ENCODE results near the gene FRMD5. TPM values are rescaled to one million over a fixed set of nuclear protein-coding genes. Genes with fewer than 3 reads are reported as not detected.
A peak's percentile ranks its signal among the peaks of the same experiment; 100 is the strongest.
"Not testable (repeated sequence)": the region's sequence is repeated elsewhere in the genome, so short reads cannot be mapped to it uniquely, and the experiment has no call there.

FRMD5 gene
- total RNA-seq, 3 donors from 2014 or later (not counting 1 experiment from before 2014, with no cell fraction given), result not detected

DNA sequence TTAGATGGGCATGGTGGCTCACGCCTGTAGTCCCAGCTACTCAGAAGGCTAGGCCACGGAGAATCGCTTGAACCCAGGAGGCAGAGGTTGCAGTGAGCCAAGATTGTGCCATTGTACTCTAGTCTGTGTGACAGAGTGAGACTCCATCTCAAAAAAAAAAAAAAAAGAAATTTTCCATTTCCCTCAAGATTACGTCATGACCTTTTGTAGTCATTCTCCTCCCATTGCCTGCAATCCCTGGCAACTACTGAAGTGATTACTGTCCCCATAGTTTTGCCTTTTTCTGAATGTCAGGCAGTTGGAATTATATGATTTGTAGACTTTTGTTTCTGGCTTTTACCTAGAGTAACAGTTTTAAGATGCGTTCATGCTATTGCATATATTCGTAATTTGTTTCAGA is 340.3 kb downstream of the FRMD5 start:
- H3K27me3 ChIP-seq (ENCODE audit: control insufficient read depth, insufficient read depth, low read length), result no peaks in the 10 kb centered on the region
- no peaks in the 10 kb centered on the region for H3K9me3 Mint-ChIP-seq
- no peak overlapping the region for H3K4me3 Mint-ChIP-seq
- H3K9me3 ChIP-seq (ENCODE audit: control insufficient read depth, insufficient read depth, low read length), result no peaks in the 10 kb centered on the region
- 97% methylated on average over 3 of the region's 6 CpGs for WGBS (ENCODE audit: insufficient coverage)
- ATAC-seq (no peak), DNase-seq (no peak)
- TF ChIP-seq, protein P1, sequence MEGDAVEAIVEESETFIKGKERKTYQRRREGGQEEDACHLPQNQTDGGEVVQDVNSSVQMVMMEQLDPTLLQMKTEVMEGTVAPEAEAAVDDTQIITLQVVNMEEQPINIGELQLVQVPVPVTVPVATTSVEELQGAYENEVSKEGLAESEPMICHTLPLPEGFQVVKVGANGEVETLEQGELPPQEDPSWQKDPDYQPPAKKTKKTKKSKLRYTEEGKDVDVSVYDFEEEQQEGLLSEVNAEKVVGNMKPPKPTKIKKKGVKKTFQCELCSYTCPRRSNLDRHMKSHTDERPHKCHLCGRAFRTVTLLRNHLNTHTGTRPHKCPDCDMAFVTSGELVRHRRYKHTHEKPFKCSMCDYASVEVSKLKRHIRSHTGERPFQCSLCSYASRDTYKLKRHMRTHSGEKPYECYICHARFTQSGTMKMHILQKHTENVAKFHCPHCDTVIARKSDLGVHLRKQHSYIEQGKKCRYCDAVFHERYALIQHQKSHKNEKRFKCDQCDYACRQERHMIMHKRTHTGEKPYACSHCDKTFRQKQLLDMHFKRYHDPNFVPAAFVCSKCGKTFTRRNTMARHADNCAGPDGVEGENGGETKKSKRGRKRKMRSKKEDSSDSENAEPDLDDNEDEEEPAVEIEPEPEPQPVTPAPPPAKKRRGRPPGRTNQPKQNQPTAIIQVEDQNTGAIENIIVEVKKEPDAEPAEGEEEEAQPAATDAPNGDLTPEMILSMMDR (IDR thresholded peaks at IDR 0.05), result no peak
- H3K4me1 ChIP-seq (ENCODE audit: control insufficient read depth, insufficient read depth, low read length), result no peaks in the 10 kb centered on the region
- intact Hi-C loops (cut with micrococcal nuclease), result no loop called here
- H3K27ac ChIP-seq (ENCODE audit: low read length), result no peak overlapping the region
- peaks cover 11% of the 10 kb centered on the region for H3K36me3 Mint-ChIP-seq
- no peak overlapping the region for H3K27ac Mint-ChIP-seq
- H3K4me1 Mint-ChIP-seq, result no peaks in the 10 kb centered on the region
- no peaks in the 10 kb centered on the region for H3K27me3 Mint-ChIP-seq (ENCODE audit: low read depth in 2 of 2)
- H3K36me3 ChIP-seq (ENCODE audit: control insufficient read depth, insufficient read depth, low read length), result peaks cover 25% of the 10 kb centered on the region
- no peak overlapping the region for H3K4me3 ChIP-seq (ENCODE audit: low read length)

DNA sequence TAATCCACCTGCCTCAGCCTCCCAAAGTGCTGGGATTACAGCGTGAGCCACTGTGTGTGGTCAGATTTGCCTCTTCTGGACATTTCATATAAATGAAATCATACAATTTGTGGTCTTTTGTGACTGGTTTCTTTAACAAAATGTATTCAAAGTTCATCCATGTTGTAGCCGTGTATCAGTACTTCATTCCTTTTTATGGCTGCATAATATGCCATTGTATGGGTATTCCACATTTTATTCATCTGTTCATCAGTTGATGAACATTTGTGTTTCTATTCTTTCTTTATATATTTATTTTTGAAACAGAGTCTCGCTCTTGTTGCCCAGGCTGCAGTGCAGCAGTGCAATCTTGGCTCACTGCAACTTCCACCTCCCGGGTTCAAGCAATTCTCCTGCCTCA is 342.5 kb downstream of the FRMD5 start:
- Mint-ChIP-seq H3K4me1 (no peaks in the 10 kb centered on the region), H3K27ac (no peak overlapping the region), H3K4me3 (no peak overlapping the region), H3K36me3 (no peaks in the 10 kb centered on the region), H3K9me3 (no peaks in the 10 kb centered on the region), H3K27me3 (ENCODE audit: low read depth in 2 of 2) (no peaks in the 10 kb centered on the region)
- Histone ChIP-seq H3K36me3 (ENCODE audit: control insufficient read depth, insufficient read depth, low read length) (peaks cover 19% of the 10 kb centered on the region), H3K27ac (ENCODE audit: low read length) (no peak overlapping the region), H3K4me1 (ENCODE audit: control insufficient read depth, insufficient read depth, low read length) (no peaks in the 10 kb centered on the region), H3K9me3 (ENCODE audit: control insufficient read depth, insufficient read depth, low read length) (no peaks in the 10 kb centered on the region), H3K4me3 (ENCODE audit: low read length) (no peak overlapping the region), H3K27me3 (ENCODE audit: control insufficient read depth, insufficient read depth, low read length) (no peaks in the 10 kb centered on the region)
- no peak for ATAC-seq
- DNase-seq, result no peak
- TF ChIP-seq, protein P1 (IDR thresholded peaks at IDR 0.05), result no peak
- intact Hi-C loops (cut with micrococcal nuclease), result no loop called here
- whole genome bisulfite sequencing (ENCODE audit: insufficient coverage), result 93% methylated on average over 3 of the region's 4 CpGs

DNA sequence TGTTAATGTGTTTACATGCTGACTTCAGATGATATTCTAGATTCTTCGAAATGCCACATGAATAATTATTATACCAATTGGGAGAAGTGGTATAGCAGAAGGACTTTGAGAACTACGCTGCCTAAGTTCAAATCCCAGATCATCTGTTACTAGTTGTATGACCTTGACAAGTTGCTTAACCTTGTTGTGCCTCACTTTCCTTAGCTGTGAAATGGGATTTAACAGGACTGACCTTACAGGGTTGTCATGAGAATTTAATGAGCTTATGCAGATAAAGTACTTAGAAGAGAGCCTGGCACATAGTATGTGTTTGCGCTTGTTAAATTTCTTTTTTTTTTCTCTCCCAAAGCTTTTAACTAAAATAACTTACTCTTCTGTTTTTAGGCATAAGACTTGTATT is 343.8 kb downstream of the FRMD5 start:
- TF ChIP-seq, protein P1 (IDR thresholded peaks at IDR 0.05), result no peak
- H3K9me3 Mint-ChIP-seq, result no peaks in the 10 kb centered on the region
- no peaks in the 10 kb centered on the region for H3K27me3 Mint-ChIP-seq (ENCODE audit: low read depth in 2 of 2)
- intact Hi-C loops (cut with micrococcal nuclease), result no loop called here
- DNase-seq, result no peak
- H3K27ac Mint-ChIP-seq, result no peak overlapping the region
- H3K36me3 Mint-ChIP-seq, result no peaks in the 10 kb centered on the region
- ATAC-seq, result no peak
- Histone ChIP-seq H3K9me3 (ENCODE audit: control insufficient read depth, insufficient read depth, low read length) (no peaks in the 10 kb centered on the region), H3K4me1 (ENCODE audit: control insufficient read depth, insufficient read depth, low read length) (no peaks in the 10 kb centered on the region), H3K27ac (ENCODE audit: low read length) (no peak overlapping the region), H3K4me3 (ENCODE audit: low read length) (no peak overlapping the region), H3K36me3 (ENCODE audit: control insufficient read depth, insufficient read depth, low read length) (peaks cover 17% of the 10 kb centered on the region), H3K27me3 (ENCODE audit: control insufficient read depth, insufficient read depth, low read length) (no peaks in the 10 kb centered on the region)
- no peaks in the 10 kb centered on the region for H3K4me1 Mint-ChIP-seq
- WGBS (ENCODE audit: insufficient coverage), result 100% methylated on average over 2 of the region's 3 CpGs
- H3K4me3 Mint-ChIP-seq, result no peak overlapping the region

DNA sequence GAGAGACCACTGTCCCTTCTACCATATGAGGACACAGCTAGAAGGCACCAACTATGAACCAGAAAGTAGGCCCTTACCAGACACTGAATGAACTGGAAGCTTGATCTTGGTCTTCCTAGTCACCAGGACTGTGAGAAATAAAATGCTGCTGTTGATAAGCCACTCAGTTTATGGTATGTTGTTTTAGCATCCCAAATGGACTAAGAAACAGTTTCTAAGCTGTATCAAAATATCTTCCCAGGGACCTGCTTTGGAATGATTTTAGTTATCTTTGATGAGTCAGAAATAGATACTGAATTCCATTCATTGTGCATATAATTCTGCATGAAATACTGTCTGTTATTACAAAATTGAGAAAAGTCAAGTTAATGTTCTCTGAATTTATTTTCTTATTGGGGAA is 349.6 kb downstream of the FRMD5 start:
- no peaks in the 10 kb centered on the region for H3K9me3 ChIP-seq (ENCODE audit: control insufficient read depth, insufficient read depth, low read length)
- Mint-ChIP-seq H3K36me3 (no peaks in the 10 kb centered on the region), H3K27ac (peak overlapping the region in 1 of 2 donors; percentile 51)

DNA sequence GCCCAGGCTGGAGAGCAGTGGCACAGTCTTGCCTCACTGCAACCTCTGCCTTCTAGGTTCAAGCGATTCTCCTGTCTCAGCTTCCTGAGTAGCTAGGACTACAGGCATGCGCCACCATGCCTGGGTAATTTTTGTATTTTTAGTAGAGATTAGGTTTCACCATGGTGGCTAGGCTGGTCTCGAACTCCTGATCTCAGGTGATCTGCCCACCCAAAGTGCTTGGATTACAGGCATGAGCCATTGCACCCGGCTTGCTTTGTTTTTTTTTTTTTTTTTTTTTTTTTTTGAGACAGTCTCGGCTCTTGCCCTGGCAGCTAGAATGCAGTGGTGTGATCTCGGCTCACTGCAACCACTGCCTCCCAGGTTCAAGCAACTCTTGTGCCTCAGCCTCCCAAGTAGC is 362.6 kb downstream of the FRMD5 start:
- ATAC-seq; DNase-seq; H3K36me3 Mint-ChIP-seq; H3K4me1 ChIP-seq (ENCODE audit: control insufficient read depth, insufficient read depth, low read length); H3K9me3 ChIP-seq (ENCODE audit: control insufficient read depth, insufficient read depth, low read length); H3K27me3 Mint-ChIP-seq (ENCODE audit: low read depth in 2 of 2); H3K4me3 ChIP-seq (ENCODE audit: low read length); H3K27me3 ChIP-seq (ENCODE audit: control insufficient read depth, insufficient read depth, low read length); intact Hi-C loops (cut with micrococcal nuclease); H3K9me3 Mint-ChIP-seq; H3K27ac ChIP-seq (ENCODE audit: low read length); H3K36me3 ChIP-seq (ENCODE audit: control insufficient read depth, insufficient read depth, low read length); H3K4me3 Mint-ChIP-seq: not testable (repeated sequence)
- 92% methylated on average over 6 of the region's 6 CpGs for WGBS (ENCODE audit: insufficient coverage)
- Mint-ChIP-seq H3K4me1 (peaks cover 12 to 20% of the 10 kb centered on the region in 2 donors), H3K27ac (peak overlapping the region in 1 of 2 donors; percentile 8)

More for the DNA sequence above, 349.6 kb downstream of the FRMD5 start:
- peaks cover 23% of the 10 kb centered on the region for H3K36me3 ChIP-seq (ENCODE audit: control insufficient read depth, insufficient read depth, low read length)
- Mint-ChIP-seq H3K4me3 (no peak overlapping the region), H3K9me3 (no peaks in the 10 kb centered on the region), H3K27me3 (ENCODE audit: low read depth in 2 of 2) (no peaks in the 10 kb centered on the region), H3K4me1 (no peaks in the 10 kb centered on the region)
- intact Hi-C loops (cut with micrococcal nuclease), result no loop called here
- no peak for DNase-seq
- no peak for ATAC-seq
- H3K27ac ChIP-seq (ENCODE audit: low read length), result no peak overlapping the region
- TF ChIP-seq, protein P1 (IDR thresholded peaks at IDR 0.05), result no peak
- no peaks in the 10 kb centered on the region for H3K4me1 ChIP-seq (ENCODE audit: control insufficient read depth, insufficient read depth, low read length)
- no peaks in the 10 kb centered on the region for H3K27me3 ChIP-seq (ENCODE audit: control insufficient read depth, insufficient read depth, low read length)
- no peak overlapping the region for H3K4me3 ChIP-seq (ENCODE audit: low read length)
